ENCODE results near the gene CCL15.
"Not testable (repeated sequence)": the region's sequence is repeated elsewhere in the genome, so short reads cannot be mapped to it uniquely, and the experiment has no call there.

CCL15 gene

DNA sequence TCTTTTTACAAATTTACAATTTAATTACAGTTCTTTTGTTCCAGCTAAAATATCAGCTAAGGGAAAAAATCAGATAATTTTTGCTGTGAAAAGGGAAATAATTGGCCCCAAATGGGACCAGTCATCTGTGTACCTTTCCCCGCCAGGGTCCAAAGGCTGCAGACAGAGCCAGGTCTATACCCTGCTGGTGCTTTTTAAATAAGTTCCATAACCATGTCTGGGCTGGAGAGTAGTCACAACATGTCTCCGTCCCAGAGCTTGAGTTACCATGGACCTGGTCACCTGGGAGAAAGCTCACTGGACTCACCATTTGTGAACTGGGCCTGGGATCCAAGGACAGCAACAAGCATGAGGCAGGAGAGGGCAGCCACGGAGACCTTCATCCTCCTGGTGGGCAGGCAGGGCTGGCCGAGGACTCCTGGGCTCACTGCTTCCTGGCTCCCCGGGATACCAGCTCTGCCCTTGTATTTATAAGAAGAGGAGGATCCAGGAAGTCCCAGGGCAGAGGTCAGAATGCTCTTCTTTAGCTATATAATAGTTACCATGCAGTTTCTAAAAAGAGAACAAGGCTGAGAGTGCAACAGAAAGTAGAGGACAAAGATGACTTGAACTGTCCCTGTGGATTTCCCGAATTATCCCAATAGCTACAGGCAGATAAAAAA lies at the start of gene CCL15:
CCL15 (minus strand) TSS at position 444 of the 662 bp plus-strand sequence; CDS start at position 383, 61 bp downstream.
- DNase-seq (ENCODE audit: low spot score) = no peak

GRCh38 chr17:36049643-36050042 lies 48.3 kb upstream of the CCL15 start:
- DNase-seq (ENCODE audit: low spot score) = no peak

DNA sequence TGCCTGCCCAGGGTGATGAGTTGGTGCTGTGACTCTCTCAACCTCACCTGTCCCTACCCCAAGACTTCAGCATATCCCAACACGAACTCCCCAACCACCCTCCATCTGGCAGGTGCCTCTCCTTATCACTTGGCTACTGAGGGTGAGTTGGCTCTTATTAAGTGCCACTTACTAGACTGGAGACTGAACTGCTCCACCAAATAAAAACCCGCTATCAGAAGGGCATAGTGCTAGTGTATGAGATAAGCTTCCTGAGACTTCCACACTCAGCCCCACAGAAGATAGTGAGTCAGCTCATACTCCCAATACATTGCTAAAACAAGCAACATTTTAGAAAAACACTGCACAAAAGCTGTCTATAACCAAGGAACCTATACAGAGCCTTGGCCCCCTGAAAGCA lies 46.7 kb upstream of the CCL15 start:
- DNase-seq (ENCODE audit: low spot score) = no peak

- no peak for DNase-seq (ENCODE audit: low spot score)
Observed at GRCh38 chr17:36036235-36036634, 34.9 kb upstream of the CCL15 start.

DNA sequence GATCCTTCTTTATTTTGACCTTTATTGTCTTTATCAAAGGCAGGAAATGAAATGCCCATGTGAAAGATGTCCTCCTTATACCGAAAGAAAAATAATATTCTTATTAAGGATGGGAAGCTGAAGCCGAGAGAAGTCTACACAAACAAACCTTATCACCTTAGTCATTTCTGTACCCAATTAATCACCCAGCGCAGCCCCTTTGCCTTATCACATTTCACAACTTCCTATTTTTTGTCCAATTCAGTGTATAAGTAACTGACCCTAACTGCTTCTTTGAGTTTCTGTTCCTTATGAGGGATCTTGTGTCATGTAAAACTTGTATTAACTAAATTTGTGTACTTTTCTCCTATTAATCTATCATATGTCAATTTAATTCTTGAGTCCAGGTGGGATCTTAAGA lies 32.8 kb upstream of the CCL15 start:
- no peak for DNase-seq (ENCODE audit: low spot score)

- DNase-seq (ENCODE audit: low spot score) = no peak
Observed at GRCh38 chr17:36030956-36031355, 29.6 kb upstream of the CCL15 start.

GRCh38 chr17:36027761-36028160 lies 26.4 kb upstream of the CCL15 start:
- no peak for DNase-seq (ENCODE audit: low spot score)

DNA sequence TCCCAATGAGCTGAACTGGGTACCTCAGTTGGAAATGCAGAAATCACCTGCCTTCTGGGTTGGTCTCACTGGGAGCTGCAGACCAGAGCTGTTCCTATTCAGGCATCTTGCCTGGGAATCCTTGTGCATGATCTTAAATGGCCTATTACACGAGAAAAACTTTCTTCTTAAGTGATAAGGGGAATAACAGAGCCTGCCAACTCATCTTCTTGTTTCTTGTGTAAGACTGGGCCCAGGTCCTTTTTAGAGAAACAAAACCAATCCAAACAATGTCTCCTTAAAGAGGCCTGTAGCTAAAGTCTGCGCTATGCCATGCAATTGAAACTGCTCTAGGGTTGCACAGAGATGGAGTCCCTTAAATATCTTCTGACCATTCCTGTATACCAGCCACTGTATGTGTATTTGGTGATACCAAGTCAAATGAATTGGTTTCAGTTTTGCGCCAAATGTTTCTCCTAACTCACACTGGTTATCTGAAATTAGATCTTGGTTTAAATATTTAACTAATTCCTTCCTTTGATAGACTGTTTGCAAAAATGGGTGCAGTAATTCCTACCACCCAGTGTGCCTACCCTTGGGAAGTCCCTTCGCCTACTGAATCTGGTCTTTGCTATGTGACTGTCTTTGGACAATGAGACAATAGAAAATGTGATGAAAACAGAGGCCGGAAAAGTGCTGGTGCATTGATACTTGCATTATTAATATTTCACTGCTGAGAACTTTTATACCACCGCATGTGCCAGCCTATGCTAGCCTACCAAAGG lies 22.9 kb upstream of the CCL15 start:
- no peak for DNase-seq (ENCODE audit: low spot score)

DNA sequence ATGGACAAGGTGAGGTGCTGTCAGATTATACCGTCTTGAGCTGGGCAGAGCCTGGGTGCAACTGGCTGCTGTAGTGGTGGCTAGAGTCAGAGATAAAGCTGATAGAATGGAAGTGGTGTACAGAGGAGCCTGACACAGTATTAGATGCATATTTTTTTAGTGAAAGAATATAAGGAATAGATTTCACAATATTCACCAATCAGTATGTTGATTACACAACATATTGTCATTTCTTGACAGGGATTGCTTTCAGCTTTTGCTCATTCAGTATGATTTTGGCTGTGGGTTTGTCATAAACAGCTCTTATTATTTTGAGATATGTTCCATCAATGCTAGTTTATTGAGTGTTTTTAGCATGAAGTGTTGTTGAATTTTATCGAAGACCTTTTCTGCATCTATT lies 18.1 kb upstream of the CCL15 start:
- no peak for DNase-seq (ENCODE audit: low spot score)

DNA sequence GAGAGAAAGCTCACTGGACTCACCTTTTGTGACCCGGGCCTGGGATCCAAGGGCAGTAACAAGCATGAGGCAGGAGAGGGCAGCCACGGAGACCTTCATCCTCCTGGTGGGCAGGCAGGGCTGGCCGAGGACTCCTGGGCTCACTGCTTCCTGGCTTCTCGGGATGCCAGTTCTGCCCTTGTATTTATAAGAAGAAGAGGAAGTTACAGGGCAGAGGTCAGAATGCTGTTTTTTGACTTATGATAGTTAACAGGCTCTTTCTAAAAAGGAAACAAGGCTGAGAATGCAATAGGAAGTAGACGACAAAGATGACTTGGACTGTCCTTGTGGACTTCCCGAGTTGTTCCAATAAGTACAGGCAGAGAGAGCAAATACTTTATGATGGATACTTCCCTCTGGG lies 16.4 kb upstream of the CCL15 start, which contains the start of gene CCL23:
CCL23 (minus strand) TSS at position 174 of the 400 bp plus-strand sequence; CDS start at position 99, 75 bp downstream.
- DNase-seq (ENCODE audit: low spot score) = no peak

DNA sequence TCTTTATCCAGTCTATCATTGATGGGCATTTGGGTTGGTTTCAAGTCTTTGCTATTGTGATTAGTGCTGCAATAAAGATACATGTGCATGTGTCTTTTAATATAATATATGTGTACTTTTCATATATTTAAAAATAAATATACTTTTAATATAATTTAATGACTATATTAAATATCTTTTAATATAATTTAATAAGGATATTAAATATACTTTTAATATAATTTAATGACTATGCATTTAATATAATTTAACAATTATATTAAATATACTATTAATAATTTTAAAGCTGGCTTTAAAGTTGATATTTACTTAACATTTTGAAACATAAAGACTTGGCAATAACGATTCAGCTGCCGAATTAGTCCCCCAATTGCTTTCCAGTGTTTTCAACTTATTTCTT lies 15.2 kb upstream of the CCL15 start:
- no peak for DNase-seq (ENCODE audit: low spot score)

DNA sequence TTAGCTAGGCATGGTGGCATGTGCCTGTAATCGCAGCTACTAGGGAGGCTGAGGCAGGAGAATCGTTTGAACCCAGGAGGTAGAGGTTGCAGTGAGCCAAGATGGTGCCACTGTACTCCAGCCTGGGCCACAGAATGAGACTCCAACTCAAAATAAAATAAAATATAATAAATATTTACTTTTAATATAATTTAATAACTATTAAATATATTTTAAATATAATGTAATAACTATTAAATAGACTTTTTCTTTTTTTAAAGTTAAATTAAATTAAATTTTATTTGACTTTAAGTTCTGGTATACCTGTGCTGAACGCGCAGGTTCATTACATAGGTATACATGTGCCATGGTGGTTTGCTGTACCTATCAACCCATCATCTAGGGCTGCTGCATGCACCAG lies 14.5 kb upstream of the CCL15 start:
- not testable (repeated sequence) for DNase-seq (ENCODE audit: low spot score)

DNA sequence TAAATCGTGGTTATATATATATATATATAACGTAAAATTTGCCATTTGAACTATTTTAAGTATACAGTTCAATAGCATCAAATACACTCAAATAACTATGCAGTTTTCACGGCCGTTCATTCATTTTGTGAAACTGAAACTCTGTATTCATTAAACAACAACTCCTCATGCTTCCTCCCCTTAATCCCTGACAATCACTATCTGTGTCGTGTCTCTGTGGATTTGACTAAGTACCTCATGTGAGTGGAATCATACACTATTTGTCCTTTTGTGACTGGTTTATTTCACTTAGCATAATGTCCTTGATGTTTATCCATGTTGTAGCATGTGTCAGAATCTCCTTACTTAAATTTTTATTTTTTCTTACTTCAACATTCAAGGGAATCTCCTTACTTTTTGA lies 13.6 kb upstream of the CCL15 start:
- no peak for DNase-seq (ENCODE audit: low spot score)

DNA sequence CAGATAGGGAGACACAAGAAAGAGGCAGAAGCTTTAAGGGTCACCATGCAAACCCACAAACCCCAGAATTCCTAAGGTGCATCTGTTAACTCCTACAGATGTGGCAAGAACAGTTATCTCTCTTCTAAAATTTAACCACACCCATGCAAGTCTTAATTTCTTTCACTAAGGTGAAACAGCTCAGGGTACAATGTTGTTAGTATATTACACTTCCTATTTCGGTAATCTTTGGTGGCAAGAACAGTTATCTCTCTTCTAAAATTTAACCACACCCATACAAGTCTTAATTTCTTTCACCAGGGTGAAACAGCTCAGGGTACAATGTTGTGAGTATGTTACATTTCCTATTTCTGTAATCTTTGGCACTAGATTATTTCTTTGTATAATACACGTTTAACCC lies 9.8 kb upstream of the CCL15 start:
- no peak for DNase-seq (ENCODE audit: low spot score)

- no peak for DNase-seq (ENCODE audit: low spot score)
Observed at GRCh38 chr17:36008998-36009665, 7.8 kb upstream of the CCL15 start.

DNA sequence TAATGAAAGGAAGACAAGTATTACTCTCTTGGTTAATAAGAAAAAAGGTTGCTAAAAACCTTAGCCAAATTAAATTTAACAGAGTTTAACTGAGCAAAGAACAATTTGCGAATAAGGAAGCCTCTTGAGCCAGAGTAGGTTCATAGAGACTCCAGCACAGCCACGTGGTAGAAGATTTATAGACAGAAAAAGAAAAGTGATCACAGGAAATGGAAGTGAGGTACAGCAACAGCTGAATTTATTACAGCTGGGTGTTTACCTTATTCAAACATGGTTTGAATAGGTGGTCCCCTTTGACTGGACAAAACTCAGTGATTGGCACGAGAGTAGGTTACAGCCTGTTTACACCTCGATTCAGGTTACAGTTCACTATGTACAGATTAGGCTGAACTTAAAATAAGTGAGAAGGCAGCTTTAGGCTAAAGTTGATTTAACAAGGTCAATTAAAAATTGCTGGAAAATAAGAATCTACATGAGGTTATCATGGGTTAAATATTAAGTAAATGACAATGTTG lies 3.3 kb upstream of the CCL15 start:
- DNase-seq (ENCODE audit: low spot score) = no peak

GRCh38 chr17:36002631-36003030 lies 1.3 kb upstream of the CCL15 start:
- DNase-seq (ENCODE audit: low spot score) = no peak

DNA sequence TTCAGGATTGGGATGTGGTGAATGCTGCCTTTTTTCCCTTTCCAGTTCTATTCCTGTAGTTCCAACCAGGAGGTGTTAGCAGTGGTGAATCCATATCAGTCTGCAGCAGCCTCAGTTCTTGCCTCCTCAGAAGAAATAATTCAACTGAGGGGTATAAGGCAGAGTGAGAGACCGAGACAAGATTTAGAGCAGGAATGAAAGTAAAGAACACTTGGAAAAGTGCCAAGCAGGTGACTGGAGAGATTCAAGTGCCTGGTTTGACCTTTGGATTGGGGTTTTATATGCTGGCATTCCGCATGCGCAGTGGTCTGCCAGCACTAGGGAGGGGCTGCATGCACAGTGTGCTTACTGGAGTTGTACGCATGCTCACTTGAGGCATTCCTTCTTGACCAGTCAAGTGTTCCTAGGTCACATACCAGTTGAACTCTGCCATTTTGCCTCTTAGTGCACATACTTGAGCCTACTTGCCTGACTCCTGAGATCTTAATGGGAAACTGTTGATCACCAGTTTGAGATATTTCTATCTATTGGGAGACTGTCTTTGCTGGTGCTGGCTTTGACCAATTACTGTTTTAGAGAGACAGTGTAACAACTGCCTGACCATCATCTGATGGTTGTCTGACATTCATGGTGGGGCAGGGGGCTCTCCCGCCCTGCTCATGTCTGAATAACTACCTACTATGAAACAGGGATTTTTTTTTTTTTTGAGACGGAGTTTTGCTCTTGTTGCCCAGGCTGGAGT lies 680 bp upstream of the CCL15 start:
- no peak for DNase-seq (ENCODE audit: low spot score)

GRCh38 chr17:36000732-36001109 lies 632 bp downstream of the CCL15 start:
- no peak for DNase-seq (ENCODE audit: low spot score)

- no peak for DNase-seq (ENCODE audit: low spot score)
Observed at GRCh38 chr17:35998756-35999155, 2.6 kb downstream of the CCL15 start.

GRCh38 chr17:35998018-35998545 lies 3.3 kb downstream of the CCL15 start:
- no peak for DNase-seq (ENCODE audit: low spot score)

DNA sequence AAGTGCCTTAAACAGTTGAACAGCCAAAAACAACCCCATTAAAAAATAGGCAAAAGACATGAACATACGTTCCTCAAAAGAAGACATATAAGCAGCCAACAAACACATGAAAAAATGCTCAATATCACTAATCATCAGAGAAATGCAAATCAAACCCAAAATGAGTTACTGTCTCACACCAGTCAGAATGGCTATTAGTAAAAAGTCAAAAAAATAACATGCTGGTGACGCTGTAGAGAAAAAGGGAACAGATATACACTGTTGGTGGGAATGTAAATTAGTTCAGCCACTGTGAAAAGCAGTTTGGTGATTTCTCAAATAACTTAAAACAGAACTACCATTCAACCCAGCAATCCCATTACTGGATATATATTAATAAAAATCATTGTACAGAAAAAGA lies 6.0 kb downstream of the CCL15 start:
- DNase-seq (ENCODE audit: low spot score) = not testable (repeated sequence)
